Measurements from ENCODE around the gene HDAC9. TPM values are rescaled to one million over a fixed set of nuclear protein-coding genes. Genes with fewer than 3 reads are reported as not detected.

Gene HDAC9
- total RNA-seq, 1 experiment from 2014 or later = 7.7 TPM

- Histone ChIP-seq H4K91ac (ENCODE audit: insufficient read length, low read depth, low read length) (no peak overlapping the region), H3K9me3 (ENCODE audit: control insufficient read depth, low read depth, low read length) (no peaks in the 10 kb centered on the region), H2BK5ac (ENCODE audit: insufficient read length, low read length) (no peak overlapping the region), H3K27me3 (ENCODE audit: insufficient read depth, low read length) (no peaks in the 10 kb centered on the region), H3K4me1 (ENCODE audit: insufficient read depth, low read length) (no peaks in the 10 kb centered on the region), H4K5ac (ENCODE audit: insufficient read length, low read depth, low read length) (no peak overlapping the region), H4K8ac (replicated peaks; ENCODE audit: insufficient read length, low read depth, low read length) (no peak overlapping the region), H3K18ac (ENCODE audit: insufficient read length, low read depth, low read length) (no peak overlapping the region), H2BK120ac (ENCODE audit: low read depth, low read length, poor library complexity, severe bottlenecking) (no peak overlapping the region), H3K23me2 (ENCODE audit: insufficient read length, low read depth, low read length, poor library complexity, severe bottlenecking) (no peaks in the 10 kb centered on the region), H3T11ph (ENCODE audit: low read length) (no peak overlapping the region), H2BK12ac (ENCODE audit: insufficient read length, low read depth, low read length) (no peak overlapping the region), H3K14ac (ENCODE audit: insufficient read depth, low read length) (no peak overlapping the region), H3K9ac (ENCODE audit: extremely low read depth, insufficient read length, low read length) (no peak overlapping the region), H3K79me2 (ENCODE audit: insufficient read depth, low read length) (no peaks in the 10 kb centered on the region), H3K79me1 (ENCODE audit: insufficient read depth, low read depth, low read length, poor library complexity, severe bottlenecking) (no peaks in the 10 kb centered on the region), H3K23ac (ENCODE audit: insufficient read length, low read depth, low read length) (no peak overlapping the region), H2BK20ac (ENCODE audit: low read depth, low read length, poor library complexity, severe bottlenecking) (no peak overlapping the region), H2AFZ (ENCODE audit: low read length) (no peak overlapping the region), H2BK15ac (ENCODE audit: low read depth, low read length) (no peak overlapping the region), H3K56ac (ENCODE audit: insufficient read length, low read depth, low read length) (no peak overlapping the region), H3K4me2 (ENCODE audit: insufficient read depth, insufficient read length, low read length) (no peak overlapping the region), H3K27ac (ENCODE audit: insufficient read length, low read depth, low read length) (no peak overlapping the region), H4K20me1 (ENCODE audit: control insufficient read depth, insufficient read depth, insufficient read length) (no peaks in the 10 kb centered on the region), H2AK5ac (ENCODE audit: insufficient read length, low read length) (no peak overlapping the region), H3K4ac (ENCODE audit: low read depth, low read length) (no peak overlapping the region)
- Mint-ChIP-seq H3K9me3 (no peaks in the 10 kb centered on the region), H3K36me3 (ENCODE audit: insufficient read depth in 1 of 3, low read depth in 3 of 3) (no peaks in the 10 kb centered on the region), H3K27ac (no peak overlapping the region), H3K27me3 (ENCODE audit: low read depth) (no peaks in the 10 kb centered on the region), H3K4me1 (peaks cover 6 to 7% of the 10 kb centered on the region in 2 experiments), H3K4me3 (no peak overlapping the region)
- WGBS (ENCODE audit: extremely low coverage, insufficient read length, low lambda C conversion rate) = no CpG with 5 or more reads among the region's 4 CpGs
- no peak for DNase-seq
- TF ChIP-seq CTCF (conservative IDR thresholded peaks at IDR 0.05) = no peak
These were observed 466.5 kb downstream of the HDAC9 start for GRCh38 chr7:18962031-18962430.

All from H9 (cell line).